Heart left ventricle (tissue), 16 donors: Measurements from ENCODE around the gene CYP2D6. TPM values are rescaled to one million over a fixed set of nuclear protein-coding genes. Genes with fewer than 3 reads are reported as not detected.

Source experiments
- ATAC-seq, 4 donors: fragments of 200-7000 bp; cut with Tn5 transposase; one replicate each; pipeline ENCODE4 v1.9.1; 2020 to 2022; ENCODE audit warnings: moderate library complexity in 4 of 4, mild to moderate bottlenecking in 3 of 4, moderate number of reproducible peaks in 1 of 4
- DNase-seq, 5 donors: peaks; one replicate each; pipeline ENCODE4 v3.0.0-alpha.2; 2020
- H3K27ac ChIP-seq, 12 donors: fragments of 200-600 bp; sonication (generic) in 4 of 12; one replicate each; pipeline versions ENCODE4 v1.5.0 to v1.8.0; 2016 to 2022; ENCODE audit warnings: mild to moderate bottlenecking in 2 of 12
- H3K27me3 ChIP-seq, 9 donors: fragments of 200-600 bp; sonication (generic) in 2 of 9; one replicate each; pipeline versions ENCODE4 v1.5.1 to v1.8.0; 2016 to 2022; ENCODE audit warnings: mild to moderate bottlenecking in 3 of 9
- H3K36me3 ChIP-seq, 9 donors: fragments of 200-600 bp; sonication (generic) in 2 of 9; one replicate each; pipeline versions ENCODE4 v1.5.0 to v1.8.0; 2018 to 2022; ENCODE audit warnings: mild to moderate bottlenecking in 2 of 9
- H3K4me1 ChIP-seq, 12 donors: fragments of 200-600 bp; sonication (generic) in 4 of 12; one replicate each; pipeline versions ENCODE4 v1.5.0 to v1.8.0; 2016 to 2022; ENCODE audit warnings: mild to moderate bottlenecking in 3 of 12
- H3K4me3 ChIP-seq, 12 donors: fragments of 200-600 bp; sonication (generic) in 4 of 12; one replicate each; pipeline versions ENCODE4 v1.5.0 to v1.8.0; 2017 to 2022; ENCODE audit warnings: mild to moderate bottlenecking in 9 of 12, moderate library complexity in 4 of 12
- H3K9me3 ChIP-seq, 12 donors: fragments of 200-600 bp; sonication (generic) in 4 of 12; one replicate each; pipeline versions ENCODE4 v1.5.0 to v1.8.0; 2016 to 2022; ENCODE audit warnings: mild to moderate bottlenecking in 1 of 12
- POLR2A ChIP-seq, 2 donors: fragments of 450-650 bp; IDR thresholded peaks; one replicate each; pipeline ENCODE4 v1.6.1; 2017; ENCODE audit warnings: antibody characterized with exemption in 2 of 2, mild to moderate bottlenecking in 2 of 2, moderate library complexity in 2 of 2
- WGBS, 4 donors: extraction: QIAGEN DNeasy Blood & Tissue Kit in 2 of 4; methylation state at CpG; one replicate each; pipeline versions ENCODE4 v1.1.5 to v1.1.7; 2013 to 2018; 5-methylcytosine and 5-hydroxymethylcytosine counted together
- intact Hi-C, 10 donors: fragments of 100-400 bp; cut with DNase I; formaldehyde crosslinking; loops; one replicate each; pipeline versions ENCODE4 v1.11.1 to v1.14.2; 2022
- polyA plus RNA-seq, 2 donors: library from polyadenylated mRNA; stranded (reverse); fragments of 200-250 nt; gene quantifications; one replicate each; pipeline ENCODE4 v1.2.3, GENCODE V29; 2013
- total RNA-seq, 9 donors: library from RNA; depleted of rRNA in 2 of 9; stranded (reverse); fragments of >200 nt in 2 of 9; fragmentation: NEBNext Ultra II Directional in 3 of 9; extraction: Animal tissue kit (Norgen Biotek cat#: 25700) in 3 of 9; gene quantifications; one replicate each; pipeline versions ENCODE4 v1.1.0 to v1.2.4, GENCODE V29; 2016 to 2023
- TF ChIP-seq, protein P1 (sequence below), 12 donors: fragments of 200-600 bp; sonication (generic) in 4 of 12; IDR thresholded peaks; one replicate each; pipeline versions ENCODE4 v1.5.0 to v1.8.0; 2018 to 2022; ENCODE audit warnings: antibody characterized with exemption in 12 of 12, mild to moderate bottlenecking in 5 of 12
- donor health status: ischemic (EF 13 %, LVEDD 7.1; RV severe dilation, severe dysfunction).
- donor health status: healthy with polysubstance abuse.
- donor health status: DM: no; HTN: yes; CAD: no.
- donor health status: DM: no; HTN: no; CAD: no.
- donor health status: ischemic (EF 25% LVEDD 6.9; RV normal size, moderate dysfunction).
- donor health status: ischemic (EF 25% LVEDD 5.7; RV mildly dilated, moderate dysfunction).
- donor health status: healthy.
- donor health status: DM: yes; HTN: yes; CAD: no.
- donor health status: ischemic (EF 35%, LVEDD 5.7; RV mildly dilated, moderate dysfunction).
- donor health status: nonischemic (EF 11% LVEDD 7.7; RV severe dilation, severe dysfunction).
- donor health status: DM: yes; HTN: yes; CAD: no.
- donor health status: PGD.
- donor health status: ischemic (EF 29% LVEDD 5.4; RV normal size, mild dysfunction).
- donor health status: nonischemic (EF 23%, LVEDD 6.1; RV moderate dilation, normal function).

CYP2D6 gene
- total and polyA plus RNA-seq, 11 donors, result 0.12 to 0.47 (median 0.26) TPM; not detected in 1

- 91 to 94% (median 93%) methylated on average over 15 of the region's 15 CpGs for WGBS, 4 donors
- Histone ChIP-seq H3K4me1 (peaks cover 0 to 13% (median 0%) of the 10 kb centered on the region in 12 donors), H3K27me3 (no peaks in the 10 kb centered on the region), H3K4me3 (no peak overlapping the region), H3K9me3 (no peaks in the 10 kb centered on the region), H3K27ac (no peak overlapping the region), H3K36me3 (peaks cover 0 to 48% (median 24%) of the 10 kb centered on the region in 9 donors)
- intact Hi-C loops, result loop anchor here in 5 of 10 donors (2.0 to 5.0 kb wide), 2 partner anchors 104 to 268 kb away; partner anchors contain the start of gene TCF20 (in 1 of the 5)
- DNase-seq, result no peak
- TF ChIP-seq, protein P1, sequence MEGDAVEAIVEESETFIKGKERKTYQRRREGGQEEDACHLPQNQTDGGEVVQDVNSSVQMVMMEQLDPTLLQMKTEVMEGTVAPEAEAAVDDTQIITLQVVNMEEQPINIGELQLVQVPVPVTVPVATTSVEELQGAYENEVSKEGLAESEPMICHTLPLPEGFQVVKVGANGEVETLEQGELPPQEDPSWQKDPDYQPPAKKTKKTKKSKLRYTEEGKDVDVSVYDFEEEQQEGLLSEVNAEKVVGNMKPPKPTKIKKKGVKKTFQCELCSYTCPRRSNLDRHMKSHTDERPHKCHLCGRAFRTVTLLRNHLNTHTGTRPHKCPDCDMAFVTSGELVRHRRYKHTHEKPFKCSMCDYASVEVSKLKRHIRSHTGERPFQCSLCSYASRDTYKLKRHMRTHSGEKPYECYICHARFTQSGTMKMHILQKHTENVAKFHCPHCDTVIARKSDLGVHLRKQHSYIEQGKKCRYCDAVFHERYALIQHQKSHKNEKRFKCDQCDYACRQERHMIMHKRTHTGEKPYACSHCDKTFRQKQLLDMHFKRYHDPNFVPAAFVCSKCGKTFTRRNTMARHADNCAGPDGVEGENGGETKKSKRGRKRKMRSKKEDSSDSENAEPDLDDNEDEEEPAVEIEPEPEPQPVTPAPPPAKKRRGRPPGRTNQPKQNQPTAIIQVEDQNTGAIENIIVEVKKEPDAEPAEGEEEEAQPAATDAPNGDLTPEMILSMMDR (IDR thresholded peaks at IDR 0.05), result no peak
- no peak for TF ChIP-seq POLR2A (IDR thresholded peaks at IDR 0.05)
- no peak for ATAC-seq
Observed at GRCh38 chr22:42168476-42168875, 37.9 kb upstream of the CYP2D6 start.

- DNase-seq, result no peak
- Histone ChIP-seq H3K27ac (no peak overlapping the region), H3K4me1 (no peaks in the 10 kb centered on the region), H3K36me3 (peaks cover 0 to 51% (median 26%) of the 10 kb centered on the region in 9 donors), H3K4me3 (no peak overlapping the region), H3K27me3 (no peaks in the 10 kb centered on the region), H3K9me3 (no peaks in the 10 kb centered on the region)
- ATAC-seq, result no peak
- intact Hi-C loops, result loop anchor here in 1 of 10 donors (5.0 kb wide), 1 partner anchor 105 kb away; the partner anchor contains the start of gene TCF20
- WGBS, 4 donors, result 86 to 94% (median 93%) methylated on average over 10 of the region's 10 CpGs
- TF ChIP-seq POLR2A (IDR thresholded peaks at IDR 0.05), result no peak
- TF ChIP-seq, protein P1 (IDR thresholded peaks at IDR 0.05), result no peak
Observed at GRCh38 chr22:42167066-42167465, 36.5 kb upstream of the CYP2D6 start.

DNA sequence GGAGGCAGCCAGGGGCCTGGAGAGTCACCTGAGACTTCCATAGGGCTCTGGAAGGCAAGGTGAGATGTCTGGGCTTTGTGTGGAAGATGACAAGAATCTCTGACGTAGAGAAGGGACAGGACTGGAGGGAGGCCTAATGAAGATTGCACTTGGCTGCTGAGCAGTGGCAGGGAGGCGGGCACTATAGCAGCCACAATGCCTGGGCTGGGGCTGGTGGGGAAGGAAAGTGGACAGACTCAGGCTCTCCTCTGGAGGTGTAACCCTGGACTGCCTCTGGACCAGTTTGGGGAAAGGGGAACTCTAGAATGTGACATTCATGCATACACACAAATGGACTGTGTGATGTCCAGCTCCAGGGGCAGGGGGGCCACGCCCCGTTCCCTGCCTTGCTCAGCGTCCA is 34.3 kb upstream of the CYP2D6 start:
- WGBS, 4 donors, result 88 to 97% (median 96%) methylated on average over 2 to 5 of the region's 5 CpGs
- Histone ChIP-seq H3K4me3 (no peak overlapping the region), H3K27ac (no peak overlapping the region), H3K4me1 (no peaks in the 10 kb centered on the region), H3K9me3 (no peaks in the 10 kb centered on the region), H3K27me3 (no peaks in the 10 kb centered on the region), H3K36me3 (peaks cover 0 to 47% (median 30%) of the 10 kb centered on the region in 9 donors)
- TF ChIP-seq, protein P1 (IDR thresholded peaks at IDR 0.05), result no peak
- TF ChIP-seq POLR2A (IDR thresholded peaks at IDR 0.05), result no peak
- intact Hi-C loops, result loop anchor here in 1 of 10 donors (5.0 kb wide), 1 partner anchor 107 kb away; the partner anchor contains the start of gene TCF20
- ATAC-seq (no peak), DNase-seq (no peak)

DNA sequence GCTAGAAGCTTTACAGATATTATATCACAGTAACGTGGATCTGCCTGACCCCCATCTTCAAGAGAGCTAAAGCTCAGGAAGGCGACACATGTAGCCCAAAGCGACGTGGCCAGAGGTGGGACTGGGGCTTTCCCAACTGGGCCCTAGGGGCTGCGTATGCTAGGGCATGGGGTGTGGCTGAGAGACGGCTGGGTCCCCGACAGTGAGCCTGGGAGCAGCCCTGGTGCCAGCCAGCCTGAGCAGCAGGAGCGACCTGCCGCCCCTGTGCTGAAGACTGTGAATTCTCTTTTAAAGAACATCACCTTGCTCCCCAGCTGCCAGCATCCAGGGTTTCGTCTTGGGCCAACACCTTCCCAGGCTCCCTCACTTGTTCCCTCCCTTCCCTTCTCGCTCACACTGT is 32.9 kb upstream of the CYP2D6 start:
- intact Hi-C loops, result no loop called here
- DNase-seq (no peak), ATAC-seq (no peak)
- 96 to 98% (median 96%) methylated on average over 11 of the region's 11 CpGs for WGBS, 4 donors
- H3K9me3 ChIP-seq, result no peaks in the 10 kb centered on the region
- no peak for TF ChIP-seq POLR2A (IDR thresholded peaks at IDR 0.05)
- TF ChIP-seq, protein P1 (IDR thresholded peaks at IDR 0.05), result no peak
- no peaks in the 10 kb centered on the region for H3K27me3 ChIP-seq
- H3K4me3 ChIP-seq, result no peak overlapping the region
- H3K27ac ChIP-seq, result no peak overlapping the region
- peaks cover 0 to 38% (median 28%) of the 10 kb centered on the region in 9 donors for H3K36me3 ChIP-seq
- H3K4me1 ChIP-seq, result no peaks in the 10 kb centered on the region
